Measurements from ENCODE around the gene LENEP.
"Not testable (repeated sequence)": the region's sequence is repeated elsewhere in the genome, so short reads cannot be mapped to it uniquely, and the experiment has no call there.

Gene LENEP

DNA sequence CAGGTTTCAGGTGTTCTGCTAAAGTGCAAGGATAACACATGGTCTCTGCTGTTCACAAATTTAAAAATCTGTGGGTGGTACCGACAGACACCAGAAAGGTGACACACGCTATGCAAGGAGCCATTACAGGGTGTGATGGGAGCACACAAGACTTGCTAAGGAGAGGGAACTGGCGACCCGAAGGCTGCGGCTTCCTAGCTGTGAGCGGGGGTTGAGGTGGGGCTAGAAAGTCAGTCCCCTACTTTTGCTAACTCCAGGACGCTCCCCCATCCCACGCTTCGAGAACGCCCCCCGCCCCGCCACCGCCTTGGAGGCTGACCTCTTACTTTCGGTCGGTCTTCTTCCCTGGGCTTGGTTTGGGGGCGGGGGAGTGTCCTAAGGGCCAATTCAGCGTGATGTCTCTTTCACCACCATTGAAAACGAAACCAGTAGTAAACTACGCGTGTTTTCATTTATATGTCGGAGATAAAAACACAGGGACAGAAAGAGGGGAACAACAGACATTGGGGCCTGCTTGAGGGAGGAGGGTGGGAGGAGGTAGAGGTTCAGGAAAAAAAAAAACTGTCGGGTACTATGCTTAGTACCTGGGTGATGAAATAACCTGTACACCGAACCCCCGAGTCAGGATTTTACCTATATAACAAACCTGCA is 17.9 kb upstream of the LENEP start:
- H3K4me1 ChIP-seq (ENCODE audit: insufficient read depth, low read length), result peaks cover 11% of the 10 kb centered on the region
- H3K36me3 ChIP-seq (ENCODE audit: insufficient read depth, low read length), result peaks cover 13% of the 10 kb centered on the region; the same call in 1 of the 2 replicates
- no peaks in the 10 kb centered on the region for H3K9me3 ChIP-seq (ENCODE audit: control insufficient read depth, insufficient read depth, low read length)
- peak overlapping the region; percentile 69 for H3K9ac ChIP-seq (ENCODE audit: low read depth, low read length)

DNA sequence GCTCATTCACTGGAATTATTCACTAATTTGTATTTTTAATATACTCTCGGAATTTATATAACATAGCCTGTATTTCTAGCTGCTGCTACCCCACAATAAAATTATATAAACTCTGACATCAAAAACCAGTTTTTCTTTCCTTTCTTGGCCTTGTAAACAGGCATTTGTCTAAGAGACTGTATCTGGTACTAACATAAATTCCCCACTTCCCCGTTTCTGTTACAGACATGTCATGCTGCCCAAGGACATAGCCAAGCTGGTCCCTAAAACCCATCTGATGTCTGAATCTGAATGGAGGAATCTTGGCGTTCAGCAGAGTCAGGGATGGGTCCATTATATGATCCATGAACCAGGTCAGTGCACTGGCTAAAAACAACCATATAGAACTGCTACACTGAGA is 15.6 kb upstream of the LENEP start:
- peaks cover 15% of the 10 kb centered on the region; the same call in 1 of the 2 replicates for H3K36me3 ChIP-seq (ENCODE audit: insufficient read depth, low read length)
- H3K9ac ChIP-seq (ENCODE audit: low read depth, low read length); H3K9me3 ChIP-seq (ENCODE audit: control insufficient read depth, insufficient read depth, low read length); H3K4me1 ChIP-seq (ENCODE audit: insufficient read depth, low read length): not testable (repeated sequence)

GRCh38 chr1:154978360-154978759 is 15.0 kb upstream of the LENEP start:
- Histone ChIP-seq H3K36me3 (ENCODE audit: insufficient read depth, low read length) (peaks cover 15% of the 10 kb centered on the region; the same call in 1 of the 2 replicates), H3K9ac (ENCODE audit: low read depth, low read length) (no peak overlapping the region), H3K9me3 (ENCODE audit: control insufficient read depth, insufficient read depth, low read length) (no peaks in the 10 kb centered on the region), H3K4me1 (ENCODE audit: insufficient read depth, low read length) (peaks cover 7% of the 10 kb centered on the region)

- H3K4me1 ChIP-seq (ENCODE audit: insufficient read depth, low read length), result peaks cover 9% of the 10 kb centered on the region; the same call in 1 of the 2 replicates
- H3K9me3 ChIP-seq (ENCODE audit: control insufficient read depth, insufficient read depth, low read length), result no peaks in the 10 kb centered on the region
- peak overlapping the region; percentile 49; the same call in 1 of the 2 replicates for H3K9ac ChIP-seq (ENCODE audit: low read depth, low read length)
- peaks cover 17% of the 10 kb centered on the region for H3K36me3 ChIP-seq (ENCODE audit: insufficient read depth, low read length)
Observed at GRCh38 chr1:154982341-154982740, 11.0 kb upstream of the LENEP start.

GRCh38 chr1:154982897-154983648 is 10.3 kb upstream of the LENEP start, which contains the start of gene FLAD1:
TSS of gene FLAD1 (plus strand) at chr1:154983344. CDS start at chr1:154983695, 351 bp downstream.
- H3K9ac ChIP-seq (ENCODE audit: low read depth, low read length), result peak within 1 kb of the TSS; percentile 82
- peaks cover 9% of the 10 kb centered on the region; the same call in 1 of the 2 replicates for H3K4me1 ChIP-seq (ENCODE audit: insufficient read depth, low read length)
- peaks cover 23% of the 10 kb centered on the region for H3K36me3 ChIP-seq (ENCODE audit: insufficient read depth, low read length)
- no peaks in the 10 kb centered on the region for H3K9me3 ChIP-seq (ENCODE audit: control insufficient read depth, insufficient read depth, low read length)

DNA sequence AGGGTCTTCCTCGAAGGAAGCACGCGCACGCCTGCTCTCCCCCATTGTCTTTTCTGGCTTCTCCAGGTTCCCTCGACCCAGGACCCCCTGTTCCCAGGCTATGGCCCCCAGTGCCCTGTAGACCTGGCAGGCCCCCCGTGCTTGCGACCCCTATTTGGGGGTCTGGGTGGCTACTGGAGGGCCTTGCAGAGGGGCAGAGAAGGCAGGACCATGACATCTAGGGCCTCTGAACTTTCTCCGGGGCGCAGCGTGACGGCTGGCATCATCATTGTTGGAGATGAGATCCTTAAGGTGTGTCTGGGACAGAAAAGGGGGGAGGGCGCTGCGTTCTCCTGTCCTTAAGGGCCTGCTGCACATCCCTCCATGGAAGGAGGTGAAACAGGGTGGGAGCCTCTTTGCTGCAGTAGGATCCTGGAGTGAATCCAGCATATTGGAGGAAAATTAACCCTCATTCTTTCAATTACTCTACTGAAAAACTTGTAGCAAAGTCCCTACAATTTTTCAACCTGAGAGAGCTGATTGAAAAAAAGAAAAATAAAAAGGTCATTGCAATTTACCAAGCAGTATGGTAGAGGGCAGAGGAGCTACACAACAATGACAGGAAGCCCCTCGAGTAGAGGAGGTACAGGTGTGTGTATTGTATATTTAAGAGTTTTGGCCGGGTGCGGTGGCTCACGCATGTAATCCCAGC is 9.5 kb upstream of the LENEP start:
- Histone ChIP-seq H3K9me3 (ENCODE audit: control insufficient read depth, insufficient read depth, low read length) (no peaks in the 10 kb centered on the region), H3K9ac (ENCODE audit: low read depth, low read length) (peak overlapping the region; percentile 82), H3K36me3 (ENCODE audit: insufficient read depth, low read length) (peaks cover 21% of the 10 kb centered on the region), H3K4me1 (ENCODE audit: insufficient read depth, low read length) (peaks cover 9% of the 10 kb centered on the region; the same call in 1 of the 2 replicates)

DNA sequence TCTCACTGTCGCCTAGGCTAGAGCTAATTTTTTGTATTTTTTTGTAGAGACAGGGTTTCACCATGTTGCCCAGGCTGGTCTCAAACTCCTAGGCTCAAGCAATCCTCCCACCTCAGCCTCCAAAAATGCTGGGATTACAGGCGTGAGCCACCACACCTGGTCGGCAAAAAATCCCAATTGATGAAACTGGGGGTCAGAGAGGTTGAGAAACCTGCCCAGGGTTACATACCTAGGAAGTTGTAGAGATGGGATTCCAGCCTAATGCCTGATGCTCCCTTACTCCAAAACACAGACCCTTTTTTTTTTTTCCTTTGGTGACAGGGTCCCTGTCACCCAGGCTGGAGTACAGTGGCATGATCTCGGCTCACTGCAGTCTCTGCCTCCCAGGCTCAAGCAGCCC is 6.7 kb upstream of the LENEP start:
- H3K9ac ChIP-seq (ENCODE audit: low read depth, low read length); H3K9me3 ChIP-seq (ENCODE audit: control insufficient read depth, insufficient read depth, low read length); H3K4me1 ChIP-seq (ENCODE audit: insufficient read depth, low read length): not testable (repeated sequence)
- peaks cover 14% of the 10 kb centered on the region for H3K36me3 ChIP-seq (ENCODE audit: insufficient read depth, low read length)

- Histone ChIP-seq H3K9ac (ENCODE audit: low read depth, low read length) (no peak overlapping the region), H3K9me3 (ENCODE audit: control insufficient read depth, insufficient read depth, low read length) (no peaks in the 10 kb centered on the region), H3K36me3 (ENCODE audit: insufficient read depth, low read length) (peaks cover 14% of the 10 kb centered on the region), H3K4me1 (ENCODE audit: insufficient read depth, low read length) (peaks cover 8% of the 10 kb centered on the region; the same call in 1 of the 2 replicates)
Observed at GRCh38 chr1:154987326-154987725, 6.1 kb upstream of the LENEP start.

DNA sequence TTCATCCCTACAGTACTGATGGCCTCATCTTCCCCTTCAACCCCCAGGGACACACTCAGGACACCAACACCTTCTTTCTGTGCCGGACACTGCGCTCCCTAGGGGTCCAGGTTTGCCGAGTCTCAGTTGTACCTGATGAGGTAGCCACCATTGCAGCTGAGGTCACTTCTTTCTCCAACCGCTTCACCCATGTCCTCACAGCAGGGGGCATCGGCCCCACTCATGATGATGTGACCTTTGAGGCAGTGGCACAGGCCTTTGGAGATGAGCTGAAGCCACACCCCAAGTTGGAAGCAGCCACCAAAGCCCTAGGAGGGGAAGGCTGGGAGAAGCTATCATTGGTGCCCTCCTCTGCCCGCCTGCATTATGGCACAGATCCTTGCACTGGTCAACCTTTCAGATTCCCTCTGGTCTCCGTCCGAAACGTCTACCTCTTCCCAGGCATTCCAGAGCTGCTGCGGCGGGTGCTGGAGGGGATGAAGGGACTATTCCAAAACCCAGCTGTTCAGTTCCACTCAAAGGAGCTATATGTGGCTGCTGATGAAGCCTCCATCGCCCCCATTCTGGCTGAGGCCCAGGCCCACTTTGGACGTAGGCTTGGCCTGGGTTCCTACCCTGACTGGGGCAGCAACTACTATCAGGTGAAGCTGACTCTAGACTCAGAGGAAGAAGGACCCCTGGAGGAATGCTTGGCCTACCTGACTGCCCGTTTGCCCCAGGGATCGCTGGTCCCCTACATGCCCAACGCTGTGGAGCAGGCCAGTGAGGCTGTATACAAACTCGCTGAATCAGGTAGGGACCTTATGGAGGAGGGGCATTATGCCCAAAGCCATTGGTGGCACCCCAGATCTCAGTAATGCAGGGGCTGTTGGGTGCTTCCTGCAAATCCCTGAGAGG is 5.1 kb upstream of the LENEP start:
- Histone ChIP-seq H3K36me3 (ENCODE audit: insufficient read depth, low read length) (peaks cover 14% of the 10 kb centered on the region), H3K9me3 (ENCODE audit: control insufficient read depth, insufficient read depth, low read length) (no peaks in the 10 kb centered on the region), H3K4me1 (ENCODE audit: insufficient read depth, low read length) (peaks cover 9% of the 10 kb centered on the region; the same call in 1 of the 2 replicates), H3K9ac (ENCODE audit: low read depth, low read length) (no peak overlapping the region)

DNA sequence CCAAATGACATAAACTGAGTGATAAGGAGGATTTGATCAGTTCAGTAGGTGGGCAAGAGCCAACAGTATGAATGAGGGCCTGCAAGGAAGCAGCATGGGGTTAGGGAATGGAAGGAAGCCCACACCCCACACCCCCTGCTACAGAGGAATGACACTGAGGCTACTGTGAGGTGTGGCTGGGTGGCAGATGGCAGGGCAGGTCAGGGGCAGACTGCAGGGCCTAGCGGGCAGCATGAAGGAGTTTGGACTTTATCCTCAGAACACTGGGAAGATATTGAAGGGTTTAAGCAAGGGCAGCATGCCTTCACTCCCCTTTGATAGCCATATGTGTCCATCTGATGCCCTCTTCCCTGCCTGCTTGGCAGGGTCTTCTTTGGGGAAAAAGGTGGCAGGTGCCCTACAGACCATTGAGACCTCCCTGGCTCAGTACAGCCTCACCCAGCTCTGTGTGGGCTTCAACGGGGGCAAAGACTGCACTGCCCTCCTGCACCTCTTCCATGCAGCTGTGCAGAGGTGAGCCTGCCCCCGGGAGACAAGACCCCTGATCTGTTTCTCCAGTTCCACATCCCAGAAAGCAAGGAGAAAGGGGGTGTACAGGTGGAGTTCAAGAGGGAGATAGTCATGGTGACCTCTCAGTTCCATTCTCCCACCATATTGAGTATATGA is 4.1 kb upstream of the LENEP start:
- Histone ChIP-seq H3K4me1 (ENCODE audit: insufficient read depth, low read length) (peaks cover 12% of the 10 kb centered on the region; the same call in 1 of the 2 replicates), H3K9ac (ENCODE audit: low read depth, low read length) (no peak overlapping the region), H3K36me3 (ENCODE audit: insufficient read depth, low read length) (peaks cover 14% of the 10 kb centered on the region), H3K9me3 (ENCODE audit: control insufficient read depth, insufficient read depth, low read length) (no peaks in the 10 kb centered on the region)

DNA sequence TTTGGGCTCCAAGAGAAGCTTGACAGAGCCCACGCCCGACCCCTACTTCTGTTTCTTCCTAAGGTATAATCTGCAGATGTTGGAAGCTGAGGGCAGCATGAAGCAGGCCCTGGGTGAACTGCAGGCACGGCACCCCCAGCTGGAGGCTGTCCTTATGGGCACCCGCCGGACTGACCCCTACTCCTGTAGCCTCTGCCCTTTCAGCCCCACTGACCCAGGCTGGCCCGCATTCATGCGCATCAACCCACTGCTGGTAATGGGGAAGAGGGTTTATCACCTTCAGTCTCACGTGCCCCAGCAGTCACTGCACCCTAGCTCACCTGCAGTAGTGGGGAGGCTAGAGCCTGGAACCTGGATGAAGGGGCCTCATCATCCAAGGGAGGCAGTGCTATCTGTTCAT is 3.1 kb upstream of the LENEP start:
- Histone ChIP-seq H3K9ac (ENCODE audit: low read depth, low read length) (no peak overlapping the region), H3K9me3 (ENCODE audit: control insufficient read depth, insufficient read depth, low read length) (no peaks in the 10 kb centered on the region), H3K4me1 (ENCODE audit: insufficient read depth, low read length) (peaks cover 12% of the 10 kb centered on the region; the same call in 1 of the 2 replicates), H3K36me3 (ENCODE audit: insufficient read depth, low read length) (peaks cover 14% of the 10 kb centered on the region)

DNA sequence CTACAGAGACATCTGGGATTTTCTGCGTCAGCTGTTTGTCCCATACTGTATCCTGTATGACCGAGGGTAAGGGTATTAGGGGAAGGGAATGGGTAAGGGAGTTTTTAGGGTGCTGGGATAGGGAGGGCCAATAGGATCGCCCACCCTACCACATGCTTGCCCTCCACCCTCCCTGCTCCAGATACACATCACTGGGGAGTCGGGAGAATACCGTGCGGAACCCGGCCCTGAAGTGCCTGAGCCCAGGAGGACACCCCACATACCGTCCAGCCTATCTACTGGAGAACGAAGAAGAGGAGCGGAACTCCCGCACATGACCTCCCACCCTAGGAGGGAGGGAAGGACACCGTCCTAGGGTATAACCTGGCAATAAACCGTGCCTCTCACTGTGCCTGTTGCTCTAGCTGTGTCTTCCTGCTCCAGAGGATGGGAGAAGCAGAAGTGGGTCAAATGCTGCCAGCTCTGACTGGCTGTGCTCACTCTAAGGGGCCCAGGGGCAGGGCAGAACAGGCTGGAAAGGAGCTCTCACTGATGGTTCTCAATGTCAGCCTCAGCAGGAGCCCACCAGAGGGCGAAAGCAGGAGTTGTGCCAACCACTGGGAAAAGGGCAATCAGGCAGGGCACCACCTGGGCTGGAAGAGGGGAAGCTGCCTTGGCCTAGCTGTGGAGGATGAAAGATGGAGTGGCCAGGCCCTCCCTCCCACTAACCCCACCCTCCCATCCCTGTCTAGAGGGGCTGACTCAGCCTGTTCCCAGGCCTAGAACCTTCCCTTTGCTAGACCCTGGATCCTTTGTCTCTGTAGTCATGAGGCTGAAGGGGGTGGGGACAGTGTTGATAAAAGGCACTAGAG is 440 bp upstream of the LENEP start:
- Histone ChIP-seq H3K9ac (ENCODE audit: low read depth, low read length) (no peak overlapping the region), H3K36me3 (ENCODE audit: insufficient read depth, low read length) (peaks cover 7% of the 10 kb centered on the region), H3K4me1 (ENCODE audit: insufficient read depth, low read length) (peaks cover 12% of the 10 kb centered on the region; the same call in 1 of the 2 replicates), H3K9me3 (ENCODE audit: control insufficient read depth, insufficient read depth, low read length) (no peaks in the 10 kb centered on the region)

- peaks cover 12% of the 10 kb centered on the region; the same call in 1 of the 2 replicates for H3K4me1 ChIP-seq (ENCODE audit: insufficient read depth, low read length)
- no peak overlapping the region for H3K9ac ChIP-seq (ENCODE audit: low read depth, low read length)
- no peaks in the 10 kb centered on the region for H3K9me3 ChIP-seq (ENCODE audit: control insufficient read depth, insufficient read depth, low read length)
- peaks cover 3% of the 10 kb centered on the region for H3K36me3 ChIP-seq (ENCODE audit: insufficient read depth, low read length)
Observed at GRCh38 chr1:154994269-154994587, 842 bp downstream of the LENEP start.
